A204.1 (cell line): Measurements from ENCODE around the gene ERGIC1.

ENCODE experiments used
- FAIRE-seq: peaks from 2 replicates; lab custom pipeline; 2012; peaks lifted over from hg19 to GRCh38; lab: Jason Lieb, UNC

ERGIC1 gene

DNA sequence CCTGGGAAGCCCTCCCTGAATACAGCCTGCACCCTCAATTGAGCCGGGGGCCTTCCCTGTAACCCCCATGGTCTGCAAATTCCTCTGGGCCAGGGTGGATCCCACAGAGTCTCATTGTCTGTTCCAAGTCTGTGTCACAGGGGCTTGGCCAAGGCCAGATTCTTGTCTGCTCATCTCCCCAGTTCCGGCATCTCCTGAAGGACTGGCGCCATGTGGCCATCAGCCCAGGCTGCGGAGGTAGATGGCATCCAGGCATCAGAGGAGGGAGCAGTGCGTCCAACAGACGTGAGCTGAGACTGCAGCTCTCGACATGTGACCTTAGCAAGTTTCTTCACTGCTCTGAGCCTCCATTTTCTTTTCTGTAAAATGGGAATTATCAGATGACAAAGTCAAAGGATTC lies 87.9 kb downstream of the ERGIC1 start:
- FAIRE-seq: no peak

- FAIRE-seq: no peak
These were observed 89.5 kb downstream of the ERGIC1 start for GRCh38 chr5:172923539-172923938.

- no peak for FAIRE-seq
These were observed 91.4 kb downstream of the ERGIC1 start for GRCh38 chr5:172925336-172925948.

DNA sequence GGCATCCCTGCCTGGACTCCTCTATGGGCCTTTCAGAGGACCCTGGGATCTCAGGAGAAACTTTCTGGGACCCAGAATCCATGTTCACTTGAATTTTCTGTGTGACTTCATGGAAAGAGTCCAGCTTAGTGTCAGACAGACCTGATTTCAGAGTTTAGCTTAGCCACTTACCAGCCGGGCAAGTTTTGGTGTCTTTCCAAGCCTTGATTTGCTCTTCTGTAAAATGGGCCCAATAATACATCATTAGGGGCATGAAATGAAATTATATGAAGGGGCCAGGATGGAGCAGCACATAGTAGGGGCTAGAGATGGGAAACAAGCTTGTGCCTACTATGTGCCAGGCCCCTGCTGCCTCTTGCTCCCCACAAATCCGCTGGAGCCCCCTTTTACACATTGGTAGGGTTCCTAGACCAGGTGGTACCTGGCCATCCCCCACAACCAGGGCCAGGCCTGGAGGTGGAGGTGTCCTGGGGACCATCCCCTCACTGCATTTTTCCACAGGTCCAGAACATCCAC lies 92.0 kb downstream of the ERGIC1 start:
- FAIRE-seq: no peak

- no peak for FAIRE-seq
These were observed 92.7 kb downstream of the ERGIC1 start for GRCh38 chr5:172926796-172927195.

DNA sequence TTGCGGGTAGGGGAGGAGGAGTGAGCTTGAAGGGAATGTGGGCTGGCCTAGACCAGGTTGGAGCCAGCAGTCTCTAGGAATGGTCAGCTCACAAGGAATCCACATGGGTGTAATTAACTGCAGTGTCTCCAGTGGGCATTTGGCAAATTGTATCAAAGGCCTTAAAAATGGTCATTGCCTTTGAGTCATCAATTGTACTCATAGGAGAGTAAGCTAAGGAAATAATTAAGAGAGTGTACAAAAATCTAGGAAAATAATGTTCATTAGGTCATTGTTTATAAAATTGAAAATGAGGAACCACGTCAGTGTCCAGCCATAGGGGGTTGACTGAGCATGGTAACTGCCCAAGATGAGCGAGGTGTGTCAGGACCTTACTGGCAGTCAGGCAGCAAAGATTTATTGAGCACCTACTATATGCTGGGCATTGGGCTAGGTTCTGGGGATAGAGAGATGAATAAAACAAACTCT lies 95.4 kb downstream of the ERGIC1 start:
- no peak for FAIRE-seq

DNA sequence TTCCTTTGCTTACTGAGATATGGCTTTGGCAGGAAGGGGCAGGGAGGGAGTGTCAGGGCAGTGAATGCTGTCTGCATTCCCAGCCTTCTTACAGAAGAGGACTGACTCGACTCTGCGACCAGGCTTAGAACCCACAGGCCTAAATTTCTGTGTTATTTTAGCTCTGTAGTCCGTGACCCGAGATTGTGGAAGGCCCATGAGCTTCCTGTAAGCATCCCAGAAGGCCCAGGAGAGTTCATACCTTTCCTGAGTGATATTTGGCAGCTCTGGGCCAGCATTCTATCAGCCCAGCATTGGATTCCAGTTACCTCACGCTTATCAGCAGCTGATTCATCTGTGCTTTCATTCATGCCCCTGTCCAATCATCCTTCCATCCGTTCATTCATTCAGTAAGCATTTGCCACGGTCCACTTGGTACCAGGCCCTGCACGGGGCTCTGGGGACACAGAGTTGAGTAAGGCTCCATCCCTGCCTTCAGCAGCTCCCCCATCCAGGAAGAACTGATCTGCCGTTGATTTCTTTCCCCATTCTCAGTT lies 97.0 kb downstream of the ERGIC1 start:
- no peak for FAIRE-seq

DNA sequence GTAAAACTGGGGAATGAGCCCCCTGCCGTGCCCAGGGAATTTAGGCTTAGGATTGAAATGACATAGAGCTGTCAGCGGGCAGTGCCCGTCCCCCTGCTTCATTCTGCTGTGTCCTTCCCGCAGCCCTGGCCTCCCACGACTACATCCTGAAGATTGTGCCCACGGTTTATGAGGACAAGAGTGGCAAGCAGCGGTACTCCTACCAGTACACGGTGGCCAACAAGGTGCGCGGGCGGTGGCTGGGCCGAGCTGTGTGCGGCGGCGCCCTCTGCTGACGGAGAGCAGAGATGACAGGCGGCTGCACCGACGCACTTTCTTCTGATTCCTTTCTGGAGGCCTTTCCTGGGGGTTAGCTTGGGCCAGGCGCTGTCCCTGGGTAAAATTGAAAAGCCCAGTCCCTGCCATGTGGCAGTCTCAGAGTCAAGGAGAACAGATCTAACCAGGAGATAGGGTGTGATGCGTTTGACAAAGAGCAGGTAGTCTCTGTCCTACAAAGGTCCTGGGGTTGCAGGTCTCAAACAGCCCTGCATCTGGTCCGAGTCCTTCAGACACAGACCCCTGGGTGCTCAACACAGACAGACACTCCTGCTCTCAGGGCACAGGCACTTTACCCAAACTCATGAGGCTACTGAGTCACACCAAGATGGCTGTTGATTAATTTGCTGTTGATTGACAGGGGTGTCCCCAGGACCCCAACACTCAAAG lies 98.4 kb downstream of the ERGIC1 start:
- FAIRE-seq: no peak

GRCh38 chr5:172933238-172933637 lies 99.2 kb downstream of the ERGIC1 start:
- no peak for FAIRE-seq

DNA sequence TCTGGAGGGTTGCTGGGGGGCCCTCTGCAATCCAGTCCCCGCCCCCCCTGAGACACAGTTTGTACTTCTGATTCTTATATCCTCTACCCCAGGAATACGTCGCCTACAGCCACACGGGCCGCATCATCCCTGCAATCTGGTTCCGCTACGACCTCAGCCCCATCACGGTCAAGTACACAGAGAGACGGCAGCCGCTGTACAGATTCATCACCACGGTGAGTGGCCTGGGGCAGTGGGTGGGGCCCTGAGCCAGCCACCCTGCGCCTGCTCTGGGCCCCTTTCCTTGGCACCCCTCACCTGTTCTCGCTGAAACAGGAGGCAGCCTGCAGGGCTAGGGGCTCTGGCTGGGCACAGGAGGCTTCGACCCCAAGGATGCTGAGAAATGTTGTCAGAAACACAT lies 101.0 kb downstream of the ERGIC1 start:
- no peak for FAIRE-seq

GRCh38 chr5:172936401-172936800 lies 102.3 kb downstream of the ERGIC1 start:
- no peak for FAIRE-seq

DNA sequence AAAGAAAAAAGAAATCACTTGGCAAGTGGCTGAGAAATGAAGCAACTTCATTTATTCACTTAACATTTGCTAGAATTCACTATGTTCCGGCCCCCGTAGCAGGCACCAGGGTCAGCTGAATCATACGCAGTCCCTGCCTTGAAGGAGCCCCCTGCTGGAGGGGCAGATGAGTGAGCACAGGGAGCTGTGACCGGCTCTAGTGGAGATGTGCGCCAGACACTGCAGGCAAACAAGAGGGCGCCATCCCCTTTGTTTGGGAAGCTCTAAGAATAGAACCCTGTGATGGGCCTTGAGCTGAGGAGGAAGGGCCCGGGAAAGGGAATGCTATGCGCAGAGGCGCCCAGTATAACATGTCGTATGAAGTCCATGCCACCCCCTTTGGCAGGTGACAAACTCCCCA lies 105.0 kb downstream of the ERGIC1 start:
- FAIRE-seq: no peak

DNA sequence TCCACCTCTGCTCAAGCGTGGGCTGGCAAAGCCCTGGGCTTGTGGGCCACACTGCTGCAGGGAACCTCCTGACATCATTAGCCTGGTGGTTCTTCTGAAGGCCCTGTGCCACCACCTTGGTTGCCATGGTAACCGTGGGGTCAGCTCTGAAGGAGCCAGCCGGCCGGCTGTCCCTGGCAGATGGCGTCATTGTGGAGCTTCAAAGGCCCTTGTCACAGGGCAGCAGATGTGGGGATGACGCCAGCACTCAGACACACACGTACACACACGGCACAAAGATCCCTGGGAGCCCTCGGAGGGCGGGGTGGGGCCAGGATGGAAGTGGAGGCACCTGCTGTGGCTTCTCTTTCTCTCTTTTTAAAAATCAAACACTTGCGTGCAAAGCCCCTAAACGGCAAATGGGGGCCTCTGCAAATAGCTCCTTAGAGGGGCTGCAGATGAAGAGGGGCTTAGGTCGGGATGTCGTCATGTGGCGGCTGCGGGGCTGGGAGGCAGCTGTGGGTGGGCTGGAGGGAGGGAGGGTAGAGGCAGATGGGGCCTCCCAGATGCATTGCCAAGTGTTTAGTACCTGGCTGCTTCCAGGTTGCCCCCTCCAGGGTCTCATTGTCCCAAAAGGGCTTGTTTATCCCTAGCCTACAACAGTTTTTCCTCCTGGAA lies 105.7 kb downstream of the ERGIC1 start:
- no peak for FAIRE-seq

DNA sequence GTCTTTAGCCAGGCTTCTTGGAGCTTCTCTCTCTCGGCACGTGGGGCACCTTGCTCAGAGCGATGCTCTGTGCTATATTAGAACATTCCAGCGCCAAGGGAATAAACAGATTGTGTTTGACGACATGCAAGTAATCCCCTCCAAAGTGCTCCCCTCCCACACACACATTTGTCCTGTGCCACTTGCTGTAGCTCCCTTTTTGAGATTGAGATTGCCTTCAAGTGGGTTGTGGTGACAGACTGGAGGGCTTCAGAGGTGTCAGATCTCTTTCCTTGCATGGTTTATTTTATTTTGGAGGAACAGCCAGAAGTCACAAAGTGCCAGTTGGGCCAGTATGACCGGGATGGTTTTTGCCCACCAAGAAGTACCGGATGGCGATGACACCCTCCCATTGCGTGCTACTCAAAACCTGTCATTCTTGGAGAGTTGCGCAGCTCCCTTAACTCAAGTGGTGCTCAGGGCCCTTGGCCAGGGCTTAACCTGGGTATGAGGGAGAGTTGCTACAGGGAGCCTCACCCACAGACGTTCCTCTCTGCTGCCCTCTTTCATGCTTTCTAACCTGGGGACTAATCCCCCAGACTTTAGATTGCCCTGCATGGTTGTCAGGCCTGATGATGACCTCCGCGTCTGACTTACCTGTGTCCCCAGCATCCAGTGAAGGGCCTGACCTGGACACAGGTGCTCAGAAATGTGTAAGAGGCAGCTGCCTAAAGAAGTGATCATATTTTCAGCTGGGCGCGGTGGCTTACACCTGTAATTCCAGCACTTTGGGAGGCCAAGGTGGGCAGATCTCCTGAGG lies 106.4 kb downstream of the ERGIC1 start:
- FAIRE-seq: no peak

DNA sequence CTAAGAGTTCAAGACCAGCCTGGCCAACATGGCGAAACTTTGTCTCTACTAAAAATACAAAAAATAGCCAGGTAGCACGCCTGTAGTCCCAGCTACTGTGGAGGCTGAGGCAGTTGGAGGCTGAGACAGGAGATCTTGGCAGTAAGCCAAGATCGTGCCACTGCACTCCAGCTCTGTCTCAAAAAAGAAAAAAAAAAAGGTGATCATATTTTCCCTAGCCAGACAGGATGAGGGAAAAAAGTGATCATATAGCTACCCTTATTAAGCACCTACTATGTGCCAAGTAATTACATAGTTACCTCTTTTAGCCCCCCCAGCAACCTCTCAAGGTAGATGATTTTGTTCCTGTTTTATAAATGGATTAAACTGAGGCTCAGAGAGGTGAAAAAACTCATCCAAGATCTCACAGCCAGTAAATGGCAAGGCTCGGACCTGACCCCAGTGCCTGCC lies 107.0 kb downstream of the ERGIC1 start:
- FAIRE-seq: no peak

DNA sequence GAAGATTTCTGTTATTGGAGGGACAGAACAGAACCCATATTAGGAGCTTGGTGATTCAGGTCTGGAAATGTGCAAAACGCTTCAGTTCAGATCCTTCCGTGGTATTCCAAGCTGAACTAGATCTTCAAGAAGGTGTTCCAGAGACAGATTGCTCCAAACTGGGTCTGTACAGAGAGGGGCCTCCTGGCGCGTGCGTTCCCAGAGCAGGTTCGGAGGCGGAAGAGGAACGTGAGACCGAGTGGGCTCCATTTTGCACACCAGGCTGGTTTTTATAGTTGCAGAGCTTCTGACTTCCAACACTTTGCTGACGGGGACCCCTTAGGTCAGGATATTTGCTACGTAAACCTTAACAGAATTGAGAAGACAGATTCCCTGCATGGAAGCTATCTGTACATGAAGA lies 108.5 kb downstream of the ERGIC1 start:
- FAIRE-seq: no peak

GRCh38 chr5:172943283-172943841 lies 109.3 kb downstream of the ERGIC1 start:
- no peak for FAIRE-seq

DNA sequence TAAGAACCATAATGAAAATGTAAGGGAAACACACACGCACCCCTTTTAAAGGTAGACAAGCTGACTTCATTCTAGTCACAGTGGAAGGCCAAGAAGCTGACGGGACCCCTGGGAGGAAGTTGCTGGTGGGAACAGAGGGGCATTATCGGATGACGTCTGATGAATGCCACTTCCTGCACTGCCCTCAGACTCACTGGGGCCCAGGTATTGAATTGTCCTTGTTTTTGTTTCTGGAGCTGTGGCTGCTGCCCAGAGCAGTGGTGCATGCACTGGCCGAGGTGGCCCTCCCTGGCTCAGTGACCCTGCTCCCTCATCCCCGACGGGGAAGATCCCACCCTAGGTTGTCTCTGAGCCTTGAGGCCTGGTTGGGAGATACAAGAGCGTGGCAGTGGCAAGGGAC lies 109.9 kb downstream of the ERGIC1 start:
- no peak for FAIRE-seq

- FAIRE-seq: no peak
These were observed 110.7 kb downstream of the ERGIC1 start for GRCh38 chr5:172944741-172945140.

- no peak for FAIRE-seq
These were observed 111.1 kb downstream of the ERGIC1 start for GRCh38 chr5:172945151-172945550.

DNA sequence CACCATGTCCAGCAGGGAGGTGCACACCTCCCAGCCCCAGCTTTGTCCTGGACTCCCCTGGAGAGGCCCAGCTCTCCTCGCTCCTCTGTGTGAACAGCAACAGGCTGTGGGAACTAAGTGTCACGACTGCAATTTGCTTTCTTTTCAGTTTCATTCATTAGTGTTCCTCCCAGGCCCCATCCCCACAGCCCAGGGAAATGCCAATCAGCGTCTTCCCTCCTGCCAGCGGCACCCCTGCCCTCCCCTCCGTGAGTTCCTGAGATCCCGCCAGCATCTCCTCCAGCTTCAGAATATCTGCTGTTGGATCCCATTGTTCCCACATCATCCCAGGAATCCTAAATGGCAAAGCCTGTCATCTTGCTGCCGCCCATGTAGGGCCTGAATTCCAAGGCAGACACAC lies 112.1 kb downstream of the ERGIC1 start:
- FAIRE-seq: no peak

DNA sequence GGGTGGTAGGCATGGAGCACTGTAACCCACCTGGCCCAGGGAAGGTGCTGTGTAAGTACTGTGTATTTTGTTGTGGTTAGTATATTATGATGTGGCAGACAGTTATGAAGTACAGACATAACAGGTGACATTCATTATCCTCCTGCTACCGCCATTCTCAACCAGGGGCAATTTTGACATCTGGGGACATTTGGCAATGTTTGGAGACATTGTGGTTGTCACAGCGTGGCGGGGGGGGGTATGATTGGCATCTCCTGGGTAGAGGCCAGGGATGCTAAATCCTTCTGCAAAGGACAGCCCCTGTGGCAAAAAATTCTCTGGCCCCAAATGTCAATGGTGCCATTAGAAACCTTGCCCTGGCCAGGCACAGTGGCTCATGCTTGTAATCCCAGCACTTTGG lies 115.4 kb downstream of the ERGIC1 start:
- FAIRE-seq: no peak
